Gastroesophageal sphincter (tissue), 3 donors: ENCODE measurements around the gene FPR1.

ENCODE experiments used
- CTCF ChIP-seq, 4 experiments: fragments of 200-600 bp in 2 of 4; fragments of 450-650 bp in 2 of 4; sonication (generic) in 1 of 4; IDR thresholded peaks; one replicate each; pipeline ENCODE4 v1.5.1; 2017 to 2019; ENCODE audit warnings: antibody characterized with exemption in 4 of 4, mild to moderate bottlenecking in 2 of 4, moderate library complexity in 2 of 4
- POLR2A ChIP-seq, 2 donors: fragments of 450-650 bp; IDR thresholded peaks; one replicate each; pipeline ENCODE4 v1.6.1; 2017; ENCODE audit warnings: antibody characterized with exemption in 2 of 2, mild to moderate bottlenecking in 2 of 2, moderate library complexity in 1 of 2

GRCh38 chr19:51750400-51751094 is 1.1 kb downstream of the FPR1 start:
- TF ChIP-seq CTCF (IDR thresholded peaks at IDR 0.05), result no peak
- no peak for TF ChIP-seq POLR2A (IDR thresholded peaks at IDR 0.05)
